BLaER1 treated with 17β-estradiol and CSF1 and Interleukin-3, amounts not matched to agents 10 nM and 100 nM (cell line): ENCODE results near the gene CD81.
"Not testable (repeated sequence)": the region's sequence is repeated elsewhere in the genome, so short reads cannot be mapped to it uniquely, and the experiment has no call there.

Source experiments
- H3K27ac ChIP-seq, 11 experiments: shearing (Covaris generic); formaldehyde crosslinking; 2 replicates each; pipeline ENCODE4 v1.8.1; 2022
- H3K27me3 ChIP-seq, 11 experiments: shearing (Covaris generic); formaldehyde crosslinking; 2 replicates each; pipeline ENCODE4 v1.8.1; 2022
- H3K36me3 ChIP-seq, 11 experiments: shearing (Covaris generic); formaldehyde crosslinking; 2 replicates each; pipeline ENCODE4 v1.8.1; 2022
- H3K4me1 ChIP-seq, 10 experiments: shearing (Covaris generic); formaldehyde crosslinking; 2 replicates each; pipeline ENCODE4 v1.8.1; 2022
- H3K4me2 ChIP-seq, 11 experiments: shearing (Covaris generic); formaldehyde crosslinking; 2 replicates each; pipeline ENCODE4 v1.8.1; 2022
- H3K4me3 ChIP-seq, 10 experiments: shearing (Covaris generic); formaldehyde crosslinking; 2 replicates each; pipeline ENCODE4 v1.8.1; 2022
- H3K9ac ChIP-seq, 11 experiments: shearing (Covaris generic); formaldehyde crosslinking; 2 replicates each; pipeline ENCODE4 v1.8.1; 2022
- H3K9me3 ChIP-seq, 11 experiments: shearing (Covaris generic); formaldehyde crosslinking; replicated peaks in 1 of 11; 2 replicates each; pipeline ENCODE4 v1.8.1; 2022
- H4K20me1 ChIP-seq, 11 experiments: shearing (Covaris generic); formaldehyde crosslinking; 2 replicates each; pipeline ENCODE4 v1.8.1; 2022
- Cebpa-rat ChIP-seq, 11 experiments: shearing (Covaris generic); IDR thresholded peaks; 2 replicates each; pipeline ENCODE4 v1.8.1; 2022

Gene CD81

GRCh38 chr11:2363577-2364370 lies 13.3 kb upstream of the CD81 start:
- peaks cover 0 to 7% (median 0%) of the 10 kb centered on the region in 11 experiments; a peak in 1 of 22 replicates for H4K20me1 ChIP-seq
- H3K4me3 ChIP-seq = no peak overlapping the region
- no peak overlapping the region for H3K9ac ChIP-seq
- H3K27ac ChIP-seq = no peak overlapping the region
- no peak for TF ChIP-seq Cebpa-rat (IDR thresholded peaks at IDR 0.05)
- no peaks in the 10 kb centered on the region for H3K36me3 ChIP-seq
- no peaks in the 10 kb centered on the region for H3K27me3 ChIP-seq
- no peaks in the 10 kb centered on the region for H3K9me3 ChIP-seq
- H3K4me1 ChIP-seq = peaks cover 44 to 92% (median 77%) of the 10 kb centered on the region in 10 experiments
- peak overlapping the region in 4 of 11 experiments; percentile 3 to 46 (median 12); a peak in 2 of 22 replicates for H3K4me2 ChIP-seq

GRCh38 chr11:2364386-2364785 lies 12.7 kb upstream of the CD81 start:
- H3K9me3 ChIP-seq, H3K27ac ChIP-seq, H3K9ac ChIP-seq, H3K4me3 ChIP-seq, H3K27me3 ChIP-seq, H4K20me1 ChIP-seq, H3K36me3 ChIP-seq: not testable (repeated sequence)
- Histone ChIP-seq H3K4me2 (peak overlapping the region in 6 of 11 experiments; percentile 91 to 99 (median 96); a peak in 8 of 22 replicates), H3K4me1 (peaks cover 41 to 92% (median 74%) of the 10 kb centered on the region in 10 experiments)

GRCh38 chr11:2365571-2366210 lies 11.4 kb upstream of the CD81 start:
- H3K9ac ChIP-seq = peak overlapping the region in 10 of 11 experiments; percentile 0 to 64 (median 41); a peak in 12 of 22 replicates
- H3K4me3 ChIP-seq = peak overlapping the region in 3 of 10 experiments; percentile 23 to 35 (median 23); a peak in 3 of 20 replicates
- H3K9me3 ChIP-seq = 0 out of 22 replicates have a peak, but pooled peaks cover 0 to 1% (median 0%) of the 10 kb centered on the region in 11 experiments
- H3K4me2 ChIP-seq = peak overlapping the region; percentile 71 to 99 (median 91)
- peaks cover 0 to 7% (median 0%) of the 10 kb centered on the region in 11 experiments; a peak in 1 of 22 replicates for H4K20me1 ChIP-seq
- no peaks in the 10 kb centered on the region for H3K27me3 ChIP-seq
- no peak for TF ChIP-seq Cebpa-rat (IDR thresholded peaks at IDR 0.05)
- peak overlapping the region in 5 of 11 experiments; percentile 27 to 72 (median 40); a peak in 9 of 22 replicates for H3K27ac ChIP-seq
- H3K36me3 ChIP-seq = no peaks in the 10 kb centered on the region
- H3K4me1 ChIP-seq = peaks cover 28 to 84% (median 61%) of the 10 kb centered on the region in 10 experiments

GRCh38 chr11:2366276-2366675 lies 10.8 kb upstream of the CD81 start:
- H3K4me3 ChIP-seq = peak overlapping the region in 4 of 10 experiments; percentile 23 to 35 (median 29); a peak in 3 of 20 replicates
- H3K4me2 ChIP-seq = peak overlapping the region; percentile 71 to 99 (median 91)
- no peaks in the 10 kb centered on the region for H3K36me3 ChIP-seq
- H4K20me1 ChIP-seq = peaks cover 0 to 7% (median 0%) of the 10 kb centered on the region in 11 experiments; a peak in 1 of 22 replicates
- no peak for TF ChIP-seq Cebpa-rat (IDR thresholded peaks at IDR 0.05)
- H3K9ac ChIP-seq = peak overlapping the region in 10 of 11 experiments; percentile 0 to 64 (median 41); a peak in 12 of 22 replicates
- no peaks in the 10 kb centered on the region for H3K27me3 ChIP-seq
- peak overlapping the region in 6 of 11 experiments; percentile 27 to 72 (median 44); a peak in 9 of 22 replicates for H3K27ac ChIP-seq
- H3K4me1 ChIP-seq = peaks cover 25 to 78% (median 56%) of the 10 kb centered on the region in 10 experiments
- H3K9me3 ChIP-seq = peaks cover 0 to 7% (median 0%) of the 10 kb centered on the region in 11 experiments; a peak in 1 of 22 replicates

- Histone ChIP-seq H3K4me2 (peak overlapping the region; percentile 71 to 99 (median 91)), H3K36me3 (no peaks in the 10 kb centered on the region)
Measured at GRCh38 chr11:2366733-2367132, 10.4 kb upstream of the CD81 start.

GRCh38 chr11:2367266-2368160 lies 9.6 kb upstream of the CD81 start:
- H4K20me1 ChIP-seq = peaks cover 0 to 7% (median 0%) of the 10 kb centered on the region in 11 experiments; a peak in 1 of 22 replicates
- H3K9me3 ChIP-seq = peaks cover 0 to 16% (median 0%) of the 10 kb centered on the region in 11 experiments; a peak in 2 of 22 replicates
- peak overlapping the region in 9 of 11 experiments; percentile 17 to 72 (median 58); a peak in 17 of 22 replicates for H3K27ac ChIP-seq
- peak overlapping the region; percentile 71 to 99 (median 91) for H3K4me2 ChIP-seq
- no peaks in the 10 kb centered on the region for H3K36me3 ChIP-seq
- peaks cover 25 to 69% (median 49%) of the 10 kb centered on the region in 10 experiments for H3K4me1 ChIP-seq
- TF ChIP-seq Cebpa-rat (IDR thresholded peaks at IDR 0.05) = no peak
- H3K4me3 ChIP-seq = peak overlapping the region in 6 of 10 experiments; percentile 2 to 45 (median 14); a peak in 6 of 20 replicates
- peak overlapping the region; percentile 14 to 68 (median 50); a peak in 18 of 22 replicates for H3K9ac ChIP-seq
- no peaks in the 10 kb centered on the region for H3K27me3 ChIP-seq

More at GRCh38 chr11:2366733-2367132, 10.4 kb upstream of the CD81 start:
- peak overlapping the region in 7 of 11 experiments; percentile 8 to 68 (median 51); a peak in 9 of 22 replicates for H3K9ac ChIP-seq
- H3K27ac ChIP-seq = peak overlapping the region in 7 of 11 experiments; percentile 42 to 72 (median 59); a peak in 12 of 22 replicates
- H3K4me3 ChIP-seq = peak overlapping the region in 6 of 10 experiments; percentile 2 to 45 (median 14); a peak in 5 of 20 replicates
- no peak for TF ChIP-seq Cebpa-rat (IDR thresholded peaks at IDR 0.05)
- peaks cover 0 to 7% (median 0%) of the 10 kb centered on the region in 11 experiments; a peak in 1 of 22 replicates for H4K20me1 ChIP-seq
- peaks cover 0 to 12% (median 0%) of the 10 kb centered on the region in 11 experiments; a peak in 2 of 22 replicates for H3K9me3 ChIP-seq
- peaks cover 25 to 73% (median 51%) of the 10 kb centered on the region in 10 experiments for H3K4me1 ChIP-seq
- no peaks in the 10 kb centered on the region for H3K27me3 ChIP-seq

GRCh38 chr11:2368178-2368850 lies 8.8 kb upstream of the CD81 start:
- H3K4me3 ChIP-seq = no peak overlapping the region; a peak in 1 of 20 replicates
- peak overlapping the region in 7 of 11 experiments; percentile 44 to 72 (median 59); a peak in 10 of 22 replicates for H3K27ac ChIP-seq
- peaks cover 0 to 7% (median 0%) of the 10 kb centered on the region in 11 experiments; a peak in 1 of 22 replicates for H4K20me1 ChIP-seq
- peak overlapping the region in 10 of 11 experiments; percentile 14 to 68 (median 50); a peak in 13 of 22 replicates for H3K9ac ChIP-seq
- no peaks in the 10 kb centered on the region for H3K36me3 ChIP-seq
- TF ChIP-seq Cebpa-rat (IDR thresholded peaks at IDR 0.05) = no peak
- peak overlapping the region; percentile 71 to 99 (median 91); a peak in 21 of 22 replicates for H3K4me2 ChIP-seq
- H3K27me3 ChIP-seq = no peaks in the 10 kb centered on the region
- peaks cover 0 to 16% (median 0%) of the 10 kb centered on the region in 11 experiments; a peak in 2 of 22 replicates for H3K9me3 ChIP-seq
- peaks cover 25 to 61% (median 45%) of the 10 kb centered on the region in 10 experiments for H3K4me1 ChIP-seq
